Daoy (cell line): ENCODE results near the gene GPR162. TPM values are rescaled to one million over a fixed set of nuclear protein-coding genes. Genes with fewer than 3 reads are reported as not detected.
A peak's percentile ranks its signal among the peaks of the same experiment; 100 is the strongest.

ENCODE experiments used
- DNase-seq: peaks from one replicate; pipeline ENCODE4 v3.0.0-alpha.2; 2015; ENCODE audit warnings: low read depth
- total RNA-seq: library from RNA; depleted of rRNA; stranded (reverse); fragments of >200 nt; shearing (Covaris generic); gene quantifications from 2 replicates; pipeline ENCODE4 v1.2.3, GENCODE V29; 2014

The GPR162 gene
- total RNA-seq, 1 experiment from 2014 or later, result 0.74 TPM

DNA sequence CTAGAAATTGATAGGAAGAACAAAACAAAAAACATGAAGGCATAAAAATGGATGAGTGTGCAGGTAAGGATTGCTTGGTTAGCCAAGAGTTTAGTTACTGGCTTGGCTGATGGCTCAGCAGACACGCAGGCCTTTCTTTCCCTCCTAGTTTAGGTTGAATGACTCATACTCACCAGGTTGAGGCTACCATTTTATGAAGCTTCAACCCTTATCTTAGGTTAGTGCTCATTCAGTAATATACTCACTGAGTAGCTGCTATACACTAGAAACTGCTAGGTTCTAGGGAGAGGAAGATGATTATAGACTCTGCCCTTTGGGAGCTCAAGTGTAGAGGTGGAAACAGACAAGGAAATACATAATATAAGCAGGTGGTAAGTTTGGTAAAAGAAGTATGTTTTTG, 12.6 kb downstream of the GPR162 start:
- DNase-seq, result no peak

DNA sequence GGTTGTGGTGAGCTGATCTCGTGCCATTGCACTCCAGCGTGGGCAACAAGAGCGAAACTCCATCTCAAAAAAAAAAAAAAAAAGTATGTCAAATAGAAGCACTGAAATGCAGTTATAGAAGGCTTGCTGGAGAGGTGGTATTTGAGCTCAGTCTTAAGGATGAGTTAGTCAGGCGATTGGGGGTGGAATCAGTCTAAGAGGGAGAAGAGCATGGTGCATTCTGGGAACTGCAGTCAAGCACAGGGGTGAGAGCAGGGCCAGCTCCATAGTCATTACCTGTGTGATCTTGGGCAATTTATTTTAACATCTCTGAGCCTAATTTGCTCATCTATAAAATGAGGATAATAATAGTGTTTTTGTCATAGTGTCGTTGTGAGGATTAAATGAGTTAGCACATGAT, 13.3 kb downstream of the GPR162 start:
- no peak for DNase-seq

DNA sequence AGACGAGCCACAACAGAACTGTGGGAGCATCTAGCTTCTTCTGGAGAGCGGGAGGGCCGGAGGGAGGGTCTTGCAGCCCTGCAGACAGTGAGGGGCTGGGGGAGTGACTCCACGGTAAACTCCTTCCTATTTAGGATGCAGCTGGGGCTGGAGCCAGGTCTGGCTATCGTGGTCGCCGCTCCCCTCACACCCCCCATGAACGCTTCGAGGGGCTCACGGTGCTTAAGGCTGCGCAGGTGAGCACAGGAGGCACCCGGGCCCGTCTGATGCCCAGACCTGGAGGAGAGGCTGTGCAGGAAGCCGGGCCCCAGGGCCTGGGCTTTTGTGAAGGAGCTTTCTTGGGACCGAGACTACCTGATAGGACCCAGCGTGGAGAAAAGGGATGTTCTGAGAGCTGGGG, 15.2 kb downstream of the GPR162 start:
- no peak for DNase-seq

DNA sequence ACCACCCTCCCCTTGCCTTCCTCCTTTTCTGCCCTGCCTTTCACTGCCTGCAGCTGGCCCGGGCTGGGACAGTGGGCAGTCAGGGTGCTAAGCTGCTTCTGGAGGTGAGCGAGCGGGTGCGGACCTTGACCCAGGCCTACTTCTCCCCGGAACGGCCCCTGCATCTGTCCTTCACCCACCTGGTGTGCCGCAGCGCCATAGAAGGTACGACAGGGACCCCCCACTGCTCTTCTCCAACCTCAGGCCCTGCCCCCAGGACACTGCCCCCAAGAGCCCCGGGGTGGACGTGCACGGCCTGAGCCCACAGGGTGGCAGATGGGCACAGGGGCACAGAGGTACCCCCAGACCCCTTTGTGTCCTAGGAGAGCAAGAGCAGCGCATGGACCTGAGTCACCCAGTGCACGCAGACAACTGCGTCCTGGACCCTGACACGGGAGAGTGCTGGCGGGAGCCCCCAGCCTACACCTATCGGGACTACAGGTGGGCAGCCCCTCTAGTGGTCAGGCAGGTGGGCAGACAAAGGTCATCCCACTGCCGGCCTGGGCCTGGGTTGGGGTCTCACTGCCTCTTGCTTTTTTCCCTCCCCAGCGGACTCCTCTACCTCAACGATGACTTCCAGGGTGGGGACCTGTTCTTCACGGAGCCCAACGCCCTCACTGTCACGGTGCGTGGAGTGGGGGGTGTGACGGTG, 15.9 kb downstream of the GPR162 start:
- DNase-seq, result no peak

DNA sequence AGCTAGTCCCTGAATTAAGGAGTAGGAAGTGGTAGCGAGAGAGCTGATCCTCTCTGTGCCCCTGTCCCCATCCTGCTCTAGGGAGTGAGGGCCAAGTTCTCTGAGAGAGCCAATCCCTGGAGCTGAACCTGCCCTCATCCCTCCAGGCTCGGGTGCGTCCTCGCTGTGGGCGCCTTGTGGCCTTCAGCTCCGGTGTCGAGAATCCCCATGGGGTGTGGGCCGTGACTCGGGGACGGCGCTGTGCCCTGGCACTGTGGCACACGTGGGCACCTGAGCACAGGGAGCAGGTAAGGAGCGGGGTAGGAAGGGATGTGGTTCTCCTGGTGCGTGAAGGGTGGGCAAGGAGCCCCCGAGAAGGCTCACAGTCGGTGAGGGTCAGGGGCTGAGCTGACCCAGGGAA, 17.2 kb downstream of the GPR162 start:
- DNase-seq, result no peak

DNA sequence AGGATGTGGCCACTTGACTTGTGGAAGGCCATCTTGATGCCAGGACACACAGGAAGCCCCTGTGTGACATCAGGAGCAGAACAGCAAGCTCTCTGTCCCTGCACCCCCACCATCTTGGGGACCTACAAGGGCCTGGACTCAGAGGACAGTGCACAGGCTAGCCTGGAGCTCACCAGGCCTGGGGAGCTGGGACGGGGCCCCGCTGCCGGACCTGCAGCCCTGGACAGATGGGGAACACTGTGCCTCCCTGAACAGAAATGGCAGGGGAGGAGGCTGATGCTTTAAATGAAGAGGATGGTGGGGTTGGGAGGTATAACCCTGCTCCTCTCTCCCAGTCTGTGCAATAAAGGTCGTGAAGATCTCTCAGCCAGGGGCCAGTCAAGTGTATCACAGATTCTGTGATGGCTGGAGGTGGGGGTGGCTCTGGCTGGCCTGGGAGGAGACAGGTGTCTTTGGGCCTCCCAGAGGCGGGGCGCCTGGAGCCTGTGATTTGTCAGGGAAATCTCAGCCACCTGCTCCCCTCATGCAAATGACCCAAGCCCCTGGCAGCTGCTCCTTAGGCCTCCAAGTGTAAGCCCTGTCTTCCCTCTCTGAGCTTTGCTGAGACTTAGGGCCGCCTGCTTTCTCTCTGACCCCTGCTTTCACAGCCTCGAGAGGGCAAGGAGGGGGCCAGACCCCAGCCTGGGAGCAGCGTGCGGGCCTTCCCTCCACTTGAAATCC, 18.0 kb downstream of the GPR162 start:
- no peak for DNase-seq

DNA sequence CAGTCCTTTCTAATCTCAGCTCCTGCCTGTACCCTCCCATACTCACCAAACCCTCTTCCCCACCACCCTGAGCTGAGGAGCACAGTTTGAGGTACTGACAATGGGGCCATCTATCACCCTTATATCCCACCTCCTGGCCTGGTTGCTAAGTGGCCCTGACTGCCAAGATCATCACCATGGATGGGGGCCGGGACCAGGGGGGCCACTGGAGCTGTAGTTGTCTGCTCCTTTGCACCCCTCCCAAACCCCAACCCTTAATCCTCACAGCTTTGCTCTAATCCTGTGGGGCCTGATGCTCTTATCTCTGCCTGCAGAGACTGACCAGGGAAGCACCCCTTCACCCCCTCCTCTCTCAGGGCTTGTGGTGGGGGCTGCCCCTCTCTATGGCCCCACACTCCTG, 18.7 kb downstream of the GPR162 start:
- DNase-seq, result no peak

DNA sequence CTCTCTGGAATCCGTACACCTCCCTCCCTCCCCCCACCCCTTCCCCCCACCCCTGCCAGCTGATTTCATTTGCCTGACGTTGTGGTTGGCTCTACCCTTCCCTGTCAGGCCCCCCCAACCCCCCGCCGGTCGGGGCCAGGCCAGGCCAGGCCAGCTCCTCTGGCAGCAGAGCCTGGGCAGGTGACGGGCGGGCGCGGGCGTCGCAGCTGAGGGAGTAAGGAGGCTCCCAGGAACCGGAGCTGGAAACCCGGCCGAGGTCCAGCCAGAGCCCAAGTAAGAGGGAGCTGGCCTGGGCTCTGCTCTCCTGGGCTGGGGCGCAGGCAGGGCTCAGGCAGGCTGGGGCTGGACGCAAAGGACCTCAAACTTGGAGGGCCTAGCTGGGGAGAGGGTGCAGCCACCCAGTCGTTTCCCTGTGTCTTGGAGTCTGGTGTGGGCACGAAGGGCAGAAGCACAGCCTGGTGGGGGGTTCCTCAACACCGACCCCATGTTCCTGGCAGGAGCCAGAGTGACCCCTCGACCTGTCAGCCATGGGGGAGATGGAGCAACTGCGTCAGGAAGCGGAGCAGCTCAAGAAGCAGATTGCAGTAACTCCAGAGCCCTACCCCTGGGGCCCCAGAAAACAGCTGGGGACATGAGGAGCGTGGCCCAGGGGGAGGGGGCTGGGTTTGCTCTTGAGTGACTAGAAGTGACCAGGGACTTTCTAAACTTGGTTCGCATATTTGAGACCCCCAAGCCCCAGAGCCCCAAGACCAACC, 19.3 kb downstream of the GPR162 start, which contains the start of gene GNB3:
Gene GNB3, plus strand, starts transcription at position 165 of the 755 bp plus-strand sequence. Its CDS starts 363 bp downstream, at position 528.
- DNase-seq, result no peak

DNA sequence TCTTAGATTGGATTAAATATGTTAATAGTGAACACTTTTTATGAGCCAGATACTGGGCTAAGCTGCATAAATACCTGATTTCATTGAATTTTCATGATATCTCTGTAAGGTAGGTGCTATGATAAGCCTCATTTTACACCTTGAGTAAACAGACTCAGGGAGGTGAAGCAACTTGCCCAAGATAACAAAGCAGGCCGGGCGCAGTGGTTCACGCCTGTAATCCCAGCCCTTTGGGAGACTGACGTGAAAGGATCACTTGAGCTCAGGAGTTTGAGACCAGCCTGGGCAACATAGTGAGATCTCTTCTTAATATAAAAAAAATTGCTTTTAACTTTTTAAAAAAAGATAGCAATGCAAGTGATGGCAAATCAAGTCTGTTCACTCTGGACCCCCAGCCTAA, 20.5 kb downstream of the GPR162 start:
- DNase-seq, result no peak

DNA sequence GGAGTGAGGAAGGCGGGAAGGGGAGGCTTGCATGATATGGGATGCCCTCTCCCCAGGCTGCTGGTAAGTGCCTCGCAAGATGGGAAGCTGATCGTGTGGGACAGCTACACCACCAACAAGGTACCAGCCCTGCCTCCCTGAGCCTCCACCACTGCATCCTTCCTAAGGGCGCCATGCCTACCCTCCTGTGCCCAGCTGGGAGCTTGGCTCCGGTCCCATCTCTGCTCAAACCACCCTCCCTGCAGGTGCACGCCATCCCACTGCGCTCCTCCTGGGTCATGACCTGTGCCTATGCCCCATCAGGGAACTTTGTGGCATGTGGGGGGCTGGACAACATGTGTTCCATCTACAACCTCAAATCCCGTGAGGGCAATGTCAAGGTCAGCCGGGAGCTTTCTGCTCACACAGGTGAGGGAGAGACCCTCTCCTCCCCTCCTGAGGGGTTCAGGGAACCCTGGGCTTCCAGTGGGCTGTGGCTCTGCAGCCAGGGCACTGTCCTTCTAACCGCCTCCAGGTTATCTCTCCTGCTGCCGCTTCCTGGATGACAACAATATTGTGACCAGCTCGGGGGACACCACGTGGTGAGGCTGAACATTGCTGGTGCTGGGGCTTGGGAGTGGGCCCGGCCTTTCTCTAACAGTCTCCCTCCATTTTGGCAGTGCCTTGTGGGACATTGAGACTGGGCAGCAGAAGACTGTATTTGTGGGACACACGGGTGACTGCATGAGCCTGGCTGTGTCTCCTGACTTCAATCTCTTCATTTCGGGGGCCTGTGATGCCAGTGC, 21.7 kb downstream of the GPR162 start:
- DNase-seq, result no peak

DNA sequence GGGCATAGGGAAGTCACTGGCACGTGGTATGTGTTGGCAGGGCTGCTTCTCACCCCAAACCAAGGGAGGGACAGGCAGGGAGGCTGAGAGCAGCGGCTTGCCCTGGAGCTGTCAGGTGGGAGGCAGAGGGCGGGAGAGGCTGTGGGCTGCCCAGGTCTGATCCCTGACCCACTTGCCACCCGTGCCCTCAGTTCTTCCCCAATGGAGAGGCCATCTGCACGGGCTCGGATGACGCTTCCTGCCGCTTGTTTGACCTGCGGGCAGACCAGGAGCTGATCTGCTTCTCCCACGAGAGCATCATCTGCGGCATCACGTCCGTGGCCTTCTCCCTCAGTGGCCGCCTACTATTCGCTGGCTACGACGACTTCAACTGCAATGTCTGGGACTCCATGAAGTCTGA, 23.8 kb downstream of the GPR162 start:
- no peak for DNase-seq

DNA sequence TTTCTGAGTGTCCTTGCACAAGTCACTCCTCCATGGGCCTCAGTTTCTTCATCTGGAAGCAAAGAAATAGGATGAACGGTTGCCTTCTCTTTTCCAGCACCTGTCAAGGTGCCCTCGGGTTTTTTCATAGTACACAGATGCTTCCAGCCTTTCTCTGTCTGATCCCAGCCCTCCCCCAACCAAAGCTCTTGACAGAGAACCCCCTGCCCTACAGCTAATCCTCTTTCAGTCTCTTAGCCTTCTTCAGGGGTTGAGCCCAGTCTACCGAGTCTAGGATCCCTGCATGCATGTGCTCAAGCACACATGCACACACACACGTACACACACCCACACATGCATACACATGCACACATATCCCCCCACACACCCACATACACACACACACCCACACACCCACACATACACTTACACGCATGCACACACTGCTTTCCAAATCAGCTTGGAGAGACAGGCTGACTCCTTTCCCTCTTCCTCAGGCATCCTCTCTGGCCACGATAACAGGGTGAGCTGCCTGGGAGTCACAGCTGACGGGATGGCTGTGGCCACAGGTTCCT, 24.8 kb downstream of the GPR162 start:
- no peak for DNase-seq

DNA sequence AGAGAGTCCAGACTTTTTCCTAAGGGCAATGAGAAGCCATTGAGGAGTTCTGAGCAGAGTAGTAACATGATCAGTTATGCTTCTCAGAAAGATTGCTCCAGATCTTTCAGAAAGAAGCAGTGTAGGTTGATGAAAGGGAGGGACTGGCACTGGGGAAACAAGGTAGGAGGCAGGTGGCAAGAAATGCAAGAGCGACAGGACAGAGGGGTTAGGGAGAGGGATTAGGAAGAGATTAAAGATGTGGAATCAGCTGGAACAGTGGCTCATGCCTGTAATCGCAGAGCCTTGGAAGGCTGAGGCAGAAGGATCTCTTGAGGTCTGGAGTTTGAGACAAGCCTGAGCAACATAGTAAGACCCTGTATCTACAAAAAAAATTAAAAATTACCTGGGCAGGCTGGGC, 26.1 kb downstream of the GPR162 start:
- no peak for DNase-seq

DNA sequence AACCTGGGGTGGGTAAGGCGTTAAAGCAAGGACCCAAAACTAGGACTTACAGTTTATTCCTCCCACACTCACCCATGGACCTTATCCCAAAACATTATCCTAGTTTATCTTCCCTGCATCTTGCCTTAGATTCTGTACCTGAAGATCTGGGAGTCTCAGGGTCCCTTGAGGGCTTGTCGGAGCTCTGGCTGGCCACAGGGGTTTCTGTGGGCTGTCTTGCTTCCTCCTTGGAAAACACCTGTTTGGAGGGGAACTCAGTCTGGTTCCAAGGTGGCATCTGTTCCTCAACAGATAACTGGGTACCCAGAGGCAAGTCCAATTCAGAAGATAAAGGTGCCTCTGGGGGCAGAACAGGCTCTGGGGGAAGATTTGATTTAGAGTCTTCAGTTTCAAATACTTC, 27.8 kb downstream of the GPR162 start:
- no peak for DNase-seq

DNA sequence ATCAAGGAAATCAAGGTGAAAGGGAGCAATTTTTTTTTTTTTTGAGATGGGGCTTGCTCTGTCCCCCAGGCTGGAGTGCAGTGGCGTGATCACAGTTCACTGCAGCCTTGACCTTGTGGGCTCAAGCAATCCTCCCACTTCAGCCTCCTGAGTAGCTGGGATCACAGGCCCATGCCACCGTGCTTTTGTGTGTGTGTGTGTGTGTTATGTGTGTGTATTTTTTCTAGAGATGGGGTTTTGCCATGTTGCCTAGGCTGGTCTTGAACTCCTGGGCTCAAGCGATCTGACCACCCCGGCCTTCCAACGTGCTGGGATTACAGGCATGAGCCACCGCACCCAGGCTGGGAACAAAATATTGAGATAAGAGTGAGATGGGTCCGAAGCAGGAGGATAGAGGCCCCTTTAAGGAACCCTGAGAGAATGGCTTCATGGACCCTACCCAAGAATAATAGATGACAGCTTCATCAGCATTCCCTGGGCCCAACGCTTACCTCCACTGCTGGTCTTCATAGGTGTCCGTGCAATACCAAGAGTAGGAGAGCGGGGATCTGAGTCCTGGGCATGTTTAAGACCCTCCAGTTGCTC, 28.4 kb downstream of the GPR162 start:
- no peak for DNase-seq

DNA sequence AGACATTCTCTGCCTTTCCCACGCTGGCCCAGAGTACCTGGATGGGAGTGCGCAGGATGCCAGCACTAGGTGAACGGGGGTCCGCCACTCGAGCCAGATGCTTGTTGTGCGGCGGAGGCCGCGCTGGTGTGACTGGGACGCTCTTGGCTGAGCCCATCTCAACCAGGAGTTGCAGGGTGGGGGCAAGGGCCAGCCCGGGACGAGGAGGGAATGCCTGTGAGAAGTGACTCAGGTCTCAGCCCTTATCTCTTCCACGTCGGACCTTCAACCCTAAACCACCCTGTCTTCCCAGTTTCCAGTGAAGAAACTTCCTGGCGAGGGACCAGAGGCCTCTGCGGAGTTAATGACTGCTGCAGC, 29.2 kb downstream of the GPR162 start:
- peak; percentile 59 for DNase-seq

DNA sequence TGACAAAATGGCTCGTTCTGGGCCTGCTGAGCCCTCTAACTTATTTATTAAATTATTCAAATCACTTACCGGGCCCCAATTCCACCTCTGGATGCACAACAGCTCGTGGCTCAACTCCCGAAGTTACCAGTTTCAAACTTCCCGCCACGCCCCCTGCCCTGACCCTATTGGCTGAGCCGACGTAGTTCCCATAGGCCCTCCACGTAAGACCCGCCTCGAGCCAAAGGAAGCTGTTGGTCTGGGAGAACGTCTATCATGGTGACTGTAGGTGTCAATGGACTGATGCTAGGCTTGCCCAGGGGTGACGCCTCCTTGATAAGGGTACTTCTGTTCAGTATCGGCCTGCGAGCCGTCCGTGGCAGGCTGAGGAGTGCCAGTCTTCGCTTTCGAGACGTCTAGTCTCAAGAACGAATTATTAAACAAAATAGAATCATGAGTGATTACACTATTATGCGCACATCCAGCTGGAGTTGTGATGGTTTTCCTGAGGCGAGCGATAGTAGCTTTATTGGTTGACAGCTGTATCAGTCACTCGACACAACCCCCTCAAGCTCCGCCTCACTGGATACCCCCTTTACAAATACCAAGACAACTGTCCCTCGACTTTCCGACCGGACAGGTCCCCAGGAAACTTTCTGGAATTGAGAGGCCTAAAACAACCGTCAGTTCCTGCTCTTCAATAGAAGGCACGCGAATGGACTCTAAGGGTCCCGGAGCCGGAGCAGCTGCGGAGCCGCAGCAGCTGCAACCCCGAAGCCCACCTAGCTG, 29.7 kb downstream of the GPR162 start, which contains the start of gene CDCA3:
Gene CDCA3, minus strand, starts transcription at position 134 of the 768 bp plus-strand sequence. CDS start 334 bp downstream, outside the sequence.
- peak; percentile 99 for DNase-seq

DNA sequence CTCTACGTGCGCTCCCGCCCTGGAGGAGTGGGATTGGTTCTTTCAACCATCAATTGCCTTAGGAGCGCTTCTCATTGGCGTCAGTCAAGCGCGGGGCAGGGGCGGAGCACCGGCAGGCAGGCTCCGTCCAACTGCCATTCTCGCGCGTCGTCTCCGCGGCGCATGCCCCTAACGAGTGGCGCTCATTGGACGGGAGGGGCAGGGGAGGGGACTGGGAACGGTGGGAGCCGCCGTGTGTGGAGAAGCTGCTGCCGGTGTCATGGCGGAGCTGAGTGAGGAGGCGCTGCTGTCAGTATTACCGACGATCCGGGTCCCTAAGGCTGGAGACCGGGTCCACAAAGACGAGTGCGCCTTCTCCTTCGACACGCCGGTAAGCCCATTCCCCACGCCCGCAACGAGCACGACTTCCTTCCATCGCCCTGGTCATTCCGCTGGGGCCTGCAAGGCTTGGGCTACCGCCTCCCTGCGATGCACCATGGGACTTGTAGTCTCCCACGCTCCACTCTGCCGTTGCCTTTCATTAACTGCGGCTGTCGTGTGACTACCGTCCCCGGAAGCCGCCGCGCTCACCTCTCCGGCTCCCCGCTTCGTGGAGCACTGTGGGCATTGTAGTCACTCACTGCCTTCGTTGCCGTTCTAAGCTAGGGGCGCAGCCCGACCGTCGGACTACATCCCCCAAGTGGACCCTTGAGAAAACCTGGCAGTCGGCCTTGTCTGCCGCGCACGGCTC, 30.5 kb downstream of the GPR162 start, which contains the start of gene USP5:
Gene USP5, plus strand, starts transcription at position 230 of the 730 bp plus-strand sequence. Its CDS starts 30 bp downstream, at position 260.
- DNase-seq, result peak; percentile 100

DNA sequence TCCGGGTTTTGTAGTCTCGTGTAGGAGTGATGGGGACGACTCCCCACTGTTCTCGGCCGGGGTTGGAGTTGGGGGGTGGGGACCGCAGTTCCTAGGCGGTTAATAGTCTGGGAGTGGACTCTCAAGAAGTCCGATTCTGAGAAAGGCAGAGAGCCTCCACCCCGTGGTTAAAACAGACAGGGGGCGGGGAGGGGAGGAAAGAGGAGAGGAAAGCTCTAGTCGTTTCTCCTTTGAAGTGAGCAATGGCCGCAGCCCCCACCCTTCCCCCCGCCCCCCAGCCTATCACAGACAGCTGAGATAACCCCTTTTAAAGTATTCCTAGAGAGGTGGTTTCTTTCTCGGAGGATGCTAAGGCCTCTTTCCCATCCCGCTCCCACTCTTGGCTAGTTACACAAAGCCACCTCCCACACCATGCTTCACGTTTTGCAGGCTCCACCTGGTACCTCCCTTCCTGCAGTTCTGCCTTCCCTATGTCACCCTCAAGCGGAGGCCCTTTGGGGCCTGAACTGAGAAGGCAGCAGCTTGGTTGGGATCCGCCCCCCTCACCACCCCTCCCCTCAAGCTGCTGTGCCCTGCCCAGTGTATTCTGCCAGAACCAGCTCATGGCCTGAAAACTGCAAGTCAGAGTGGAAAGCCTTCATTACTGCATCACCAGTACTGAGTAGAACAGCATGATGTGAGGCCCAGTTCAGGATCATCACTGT, 31.2 kb downstream of the GPR162 start:
- peak; percentile 80 for DNase-seq
